Activated CD8-positive, alpha-beta memory T cell treated with anti-CD3 and anti-CD28 coated beads, Interleukin-2, amount 50 U/mL, for 1 hour (primary cell): ENCODE results near the gene CCDC102A.
A peak's percentile ranks its signal among the peaks of the same experiment; 100 is the strongest.

Experiments
- DNase-seq: peaks from one replicate; pipeline ENCODE4 v3.0.0-alpha.2; 2020; ENCODE audit errors: extremely low read depth

CCDC102A gene

GRCh38 chr16:57537581-57538234, 1.3 kb upstream of the CCDC102A start:
- no peak for DNase-seq

DNA sequence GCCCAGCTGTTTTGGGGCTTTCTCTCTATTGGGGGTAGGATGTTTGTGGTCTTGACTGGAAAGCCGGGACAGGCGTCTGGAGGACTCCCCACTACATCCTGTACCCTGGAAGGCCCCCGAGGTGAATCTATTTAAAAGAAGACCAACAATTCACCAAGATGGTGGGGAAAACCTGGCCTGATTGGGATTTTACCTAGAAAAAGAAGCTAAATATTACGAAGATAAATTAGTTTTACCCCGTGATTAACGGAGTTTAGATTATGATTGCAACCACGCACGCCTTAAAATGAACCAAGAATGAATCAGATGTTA, 779 bp upstream of the CCDC102A start:
- no peak for DNase-seq

DNA sequence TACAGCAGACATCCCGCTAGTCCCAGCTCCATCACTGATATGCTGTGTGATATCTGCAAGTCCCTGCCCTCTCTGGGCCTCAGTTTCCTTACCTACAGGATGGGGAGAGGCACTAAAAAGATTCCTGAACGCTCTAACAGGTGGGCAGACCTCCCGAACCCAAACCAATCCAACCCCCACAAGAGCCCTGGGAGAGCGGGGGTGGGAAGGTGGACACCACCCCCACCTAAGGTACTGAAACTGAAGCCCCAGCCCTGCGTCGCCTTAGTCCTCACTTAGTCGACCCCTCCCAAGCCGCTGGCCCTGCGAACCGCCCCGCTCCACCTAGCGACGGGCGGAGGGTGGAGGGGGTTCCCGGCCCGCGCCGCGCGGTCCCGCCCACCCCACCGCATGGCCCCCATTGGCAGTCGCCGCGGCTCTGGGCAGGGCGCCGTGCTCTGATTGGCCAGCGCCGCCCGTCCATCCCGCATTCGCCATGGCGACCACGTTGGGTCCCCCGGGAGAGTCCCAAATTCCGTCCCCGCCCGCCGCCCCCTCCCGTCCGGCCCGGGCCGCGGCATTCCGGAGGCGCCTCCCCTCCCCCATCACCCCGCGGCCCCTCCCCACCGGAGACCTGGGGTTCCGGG, 578 bp downstream of the CCDC102A start:
- DNase-seq, result peak; percentile 76

GRCh38 chr16:57534881-57535658, 1.3 kb downstream of the CCDC102A start:
- DNase-seq, result no peak

DNA sequence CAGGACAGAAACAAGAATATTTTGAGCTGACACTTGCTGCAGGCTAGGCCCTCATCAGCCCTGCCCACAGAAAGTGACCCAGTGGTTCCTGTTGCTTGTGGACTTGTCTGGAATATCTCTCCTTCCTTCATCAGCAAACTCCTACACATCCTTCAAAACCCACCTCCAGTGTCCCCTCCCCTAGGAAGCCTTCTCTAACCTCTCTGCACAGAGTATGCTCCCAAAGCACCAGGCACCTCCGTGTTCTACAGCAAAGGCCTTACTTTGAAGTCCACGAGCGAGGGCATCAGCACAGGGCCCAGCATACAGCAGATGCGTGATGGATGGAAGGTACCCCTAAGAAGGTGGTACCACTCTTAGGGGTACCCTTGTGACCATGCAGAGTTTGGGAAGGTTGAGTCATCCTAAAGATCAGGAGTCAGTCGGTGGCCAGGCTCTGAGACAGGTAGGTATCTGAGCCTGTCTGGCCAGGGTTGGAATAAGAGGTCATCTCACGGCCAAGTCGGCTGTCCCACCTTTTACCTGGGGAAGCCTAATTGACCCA, 2.0 kb downstream of the CCDC102A start:
- no peak for DNase-seq

GRCh38 chr16:57533431-57534336, 2.7 kb downstream of the CCDC102A start:
- no peak for DNase-seq

- DNase-seq, result no peak
Observed at GRCh38 chr16:57532266-57532625, 4.1 kb downstream of the CCDC102A start.

DNA sequence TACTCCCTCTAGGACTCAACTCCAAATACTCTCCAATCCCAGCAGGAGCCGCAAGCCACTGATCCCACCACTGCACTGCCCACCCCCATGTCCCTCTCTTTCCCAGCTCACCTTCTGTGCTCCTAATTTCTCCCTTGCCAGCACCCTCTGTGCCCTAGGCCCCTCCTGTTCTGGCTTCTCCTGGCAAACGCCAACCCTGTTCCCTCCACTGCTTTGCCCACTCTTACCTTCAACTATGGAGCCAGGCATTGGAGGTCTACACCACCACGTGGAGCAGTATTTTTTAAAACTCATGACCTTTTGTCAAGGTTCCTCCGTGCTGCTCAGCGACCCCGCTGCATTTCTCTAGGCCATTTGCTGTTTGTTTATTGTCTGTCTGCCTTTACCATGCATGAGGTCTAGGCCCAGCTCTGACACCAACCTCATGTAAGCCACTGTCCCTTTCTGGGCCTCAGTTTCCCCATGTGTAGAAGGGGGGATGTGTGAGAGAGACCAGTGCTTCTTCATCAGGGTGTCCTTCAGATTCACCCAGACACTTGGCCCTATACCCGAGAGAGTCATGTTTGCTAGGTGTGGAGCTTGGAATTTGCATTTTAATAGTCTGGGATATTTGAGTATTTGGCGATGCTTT, 4.6 kb downstream of the CCDC102A start:
- DNase-seq, result no peak

DNA sequence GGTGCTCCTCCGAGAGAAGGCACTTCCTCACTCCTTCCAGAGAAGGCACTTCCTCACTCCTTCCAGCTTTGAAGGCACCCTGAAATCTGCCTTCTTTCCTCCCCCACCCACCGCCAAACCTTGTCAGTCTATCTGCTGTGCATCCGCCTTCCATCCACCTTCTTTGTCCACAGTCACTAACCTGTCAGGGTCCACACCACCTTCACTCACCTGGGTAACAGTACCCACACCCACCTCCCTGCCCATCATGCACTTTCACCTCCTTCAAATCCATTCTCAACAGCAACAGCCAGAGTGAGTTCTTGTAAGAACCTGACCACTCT, 5.2 kb downstream of the CCDC102A start:
- DNase-seq, result no peak

DNA sequence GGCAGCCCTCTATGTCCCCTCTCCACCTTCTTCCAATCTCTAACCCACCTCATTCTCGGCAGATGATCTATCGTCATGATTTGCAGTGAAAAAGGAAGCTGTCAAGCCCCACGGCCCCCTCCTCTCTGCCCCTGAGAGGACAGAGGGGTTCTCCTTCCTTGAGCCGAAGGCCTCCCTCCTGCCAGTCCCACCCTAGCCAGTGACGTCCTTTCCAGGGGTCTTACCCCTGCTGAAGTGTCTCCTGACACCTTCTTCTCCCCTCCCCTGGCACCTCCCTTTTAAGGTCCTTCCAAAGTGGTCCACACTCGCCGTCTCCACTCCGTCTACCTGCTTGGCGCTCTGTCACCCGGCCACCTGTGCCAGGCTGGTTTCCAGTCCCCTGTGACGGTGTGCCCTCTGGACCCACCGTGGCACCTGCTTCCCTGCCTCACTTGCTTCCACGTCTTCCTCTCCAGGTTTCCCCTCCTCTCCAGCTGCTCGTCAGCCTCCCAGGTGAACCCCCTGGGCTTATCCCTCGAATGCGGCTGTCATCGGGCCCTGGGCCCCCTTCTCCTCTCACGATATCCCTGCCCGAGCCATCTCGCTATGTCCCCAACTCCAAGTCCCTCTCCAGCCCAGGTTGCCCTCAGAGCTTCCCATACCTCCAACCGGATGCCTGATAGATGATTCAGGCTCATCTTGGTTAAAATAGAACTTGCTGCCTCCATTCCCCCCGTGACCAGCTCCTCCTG, 5.7 kb downstream of the CCDC102A start:
- DNase-seq, result no peak

DNA sequence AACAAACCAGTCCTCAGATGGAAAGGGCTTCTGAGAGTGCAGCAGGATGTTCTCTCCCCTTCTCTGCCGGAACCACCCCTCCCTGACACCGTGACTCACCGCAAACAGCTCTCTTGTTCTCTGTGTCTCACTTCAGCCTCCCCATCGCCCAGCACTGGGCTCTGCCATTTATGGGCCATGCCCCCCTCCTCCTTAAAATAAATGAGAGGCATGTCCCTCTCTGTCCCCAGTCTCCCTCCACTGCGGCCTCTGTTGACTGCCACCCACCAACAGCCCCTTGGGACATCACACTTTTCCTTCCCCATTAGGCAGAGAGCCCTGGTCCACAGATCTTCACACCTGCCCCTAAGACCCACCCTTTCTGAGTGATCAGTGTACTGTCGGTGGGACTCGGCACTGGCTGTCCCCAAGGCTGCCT, 6.3 kb downstream of the CCDC102A start:
- peak; percentile 65 for DNase-seq

GRCh38 chr16:57529391-57530103, 6.8 kb downstream of the CCDC102A start:
- no peak for DNase-seq

GRCh38 chr16:57528499-57529390, 7.6 kb downstream of the CCDC102A start:
- DNase-seq, result no peak

- DNase-seq, result no peak
Observed at GRCh38 chr16:57527610-57528360, 8.6 kb downstream of the CCDC102A start.

GRCh38 chr16:57527027-57527426, 9.3 kb downstream of the CCDC102A start:
- no peak for DNase-seq

DNA sequence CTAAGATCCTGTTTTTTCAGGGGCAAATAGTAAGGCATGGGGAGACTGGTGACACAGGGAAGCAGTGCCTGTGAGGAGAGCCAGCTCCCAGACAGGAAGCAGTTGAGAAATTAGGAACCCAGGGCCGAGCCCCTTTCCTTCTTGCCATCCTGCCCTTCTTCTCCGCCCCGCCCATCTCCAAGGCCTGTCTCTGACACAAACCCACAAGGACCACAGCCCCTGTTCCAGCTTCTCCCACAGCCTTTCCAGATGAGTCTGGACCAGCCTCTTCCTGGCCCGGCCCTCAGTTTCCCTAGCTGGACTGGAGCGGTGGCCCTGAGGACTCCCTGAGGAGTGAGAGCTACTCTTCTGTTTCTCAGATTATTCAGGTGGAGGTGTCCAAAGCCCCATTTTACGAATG, 9.9 kb downstream of the CCDC102A start:
- DNase-seq, result no peak

DNA sequence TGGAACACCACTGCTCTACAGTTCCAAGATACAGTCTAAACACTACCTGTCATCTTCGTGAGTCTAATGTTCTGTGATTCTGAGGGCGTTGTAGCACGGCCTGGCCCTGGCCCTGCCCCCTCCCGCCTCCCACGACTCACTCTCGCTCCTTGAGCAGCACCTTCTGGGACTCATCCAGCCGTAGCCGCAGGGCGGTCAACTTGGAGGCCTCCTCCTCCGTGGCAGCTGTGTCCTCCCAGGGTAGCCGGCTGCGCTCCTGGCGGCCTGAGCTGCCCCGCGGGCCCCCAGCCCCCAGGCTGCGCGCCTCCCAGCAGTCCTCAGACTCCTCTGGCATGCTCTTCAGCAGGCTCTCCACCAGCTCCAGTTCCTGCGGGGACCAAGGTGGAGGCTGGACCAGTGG, 10.6 kb downstream of the CCDC102A start:
- no peak for DNase-seq

GRCh38 chr16:57522960-57523359, 13.4 kb downstream of the CCDC102A start:
- DNase-seq, result no peak
